GM18519 (cell line): ENCODE results near the gene FAM151B.

Source experiments
- ATAC-seq: cut with Tn5 transposase; IDR thresholded peaks from one replicate; pipeline ENCODE4 v1.9.1; 2021; ENCODE audit warnings: mild to moderate bottlenecking, moderate library complexity; ENCODE audit not compliant: unreplicated experiment, low FRiP score

FAM151B gene

GRCh38 chr5:80502800-80503199, 14.9 kb downstream of the FAM151B start:
- ATAC-seq: no peak

GRCh38 chr5:80503641-80504040, 15.7 kb downstream of the FAM151B start:
- no peak for ATAC-seq

GRCh38 chr5:80504833-80505232, 16.9 kb downstream of the FAM151B start:
- no peak for ATAC-seq

GRCh38 chr5:80507663-80508062, 19.8 kb downstream of the FAM151B start:
- ATAC-seq: no peak

- ATAC-seq: no peak
Measured at GRCh38 chr5:80508844-80509243, 20.9 kb downstream of the FAM151B start.

- ATAC-seq: no peak
Measured at GRCh38 chr5:80509362-80509761, 21.5 kb downstream of the FAM151B start.

GRCh38 chr5:80516826-80517225, 28.9 kb downstream of the FAM151B start:
- ATAC-seq: no peak

GRCh38 chr5:80540691-80541090, 52.8 kb downstream of the FAM151B start:
- no peak for ATAC-seq

- no peak for ATAC-seq
Measured at GRCh38 chr5:80541392-80541791, 53.5 kb downstream of the FAM151B start.

GRCh38 chr5:80554646-80555045, 66.7 kb downstream of the FAM151B start:
- no peak for ATAC-seq

- ATAC-seq: no peak
Measured at GRCh38 chr5:80555099-80555498, 67.2 kb downstream of the FAM151B start.

GRCh38 chr5:80559244-80559643, 71.3 kb downstream of the FAM151B start:
- ATAC-seq: no peak

GRCh38 chr5:80565330-80565729, 77.4 kb downstream of the FAM151B start:
- ATAC-seq: no peak

GRCh38 chr5:80566711-80567259, 78.9 kb downstream of the FAM151B start:
- ATAC-seq: no peak

- no peak for ATAC-seq
Measured at GRCh38 chr5:80568251-80568650, 80.4 kb downstream of the FAM151B start.

- ATAC-seq: no peak
Measured at GRCh38 chr5:80569086-80569960, 81.4 kb downstream of the FAM151B start.

GRCh38 chr5:80569961-80570786, 82.3 kb downstream of the FAM151B start, which contains the start of gene ANKRD34B:
ANKRD34B (minus strand) TSS chr5:80570280; CDS start chr5:80560019, 10,261 bp downstream.
- ATAC-seq: no peak

- no peak for ATAC-seq
Measured at GRCh38 chr5:80573062-80573461, 85.2 kb downstream of the FAM151B start.

GRCh38 chr5:80576383-80576782, 88.5 kb downstream of the FAM151B start:
- no peak for ATAC-seq

GRCh38 chr5:80577707-80578106, 89.8 kb downstream of the FAM151B start:
- ATAC-seq: no peak

- no peak for ATAC-seq
Measured at GRCh38 chr5:80579050-80579449, 91.2 kb downstream of the FAM151B start.
